Measurements from ENCODE around the gene EPB41L3.
"Not testable (repeated sequence)": the region's sequence is repeated elsewhere in the genome, so short reads cannot be mapped to it uniquely, and the experiment has no call there.

The EPB41L3 gene

GRCh38 chr18:5530629-5531178, 13.1 kb downstream of the EPB41L3 start:
- no peak for DNase-seq

DNA sequence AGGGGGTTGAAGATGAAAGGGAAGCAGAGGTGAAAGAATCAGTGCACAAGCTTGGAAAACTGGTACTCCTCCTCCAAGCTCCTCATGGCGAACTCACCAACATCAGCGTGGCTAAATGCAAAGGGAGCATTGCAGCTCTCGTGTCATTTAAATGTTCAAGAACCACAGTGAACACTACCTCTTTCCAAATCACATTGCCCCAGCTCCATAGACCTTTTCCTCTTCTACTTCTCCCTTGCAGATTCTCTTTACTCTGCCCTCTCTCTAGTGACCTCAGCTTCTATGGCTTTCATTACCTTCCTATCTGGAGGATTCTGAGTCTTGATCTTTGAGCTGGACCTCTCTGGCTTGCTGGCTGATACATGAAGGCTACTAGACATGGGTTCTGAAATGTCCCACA, 14.3 kb downstream of the EPB41L3 start:
- DNase-seq = no peak

DNA sequence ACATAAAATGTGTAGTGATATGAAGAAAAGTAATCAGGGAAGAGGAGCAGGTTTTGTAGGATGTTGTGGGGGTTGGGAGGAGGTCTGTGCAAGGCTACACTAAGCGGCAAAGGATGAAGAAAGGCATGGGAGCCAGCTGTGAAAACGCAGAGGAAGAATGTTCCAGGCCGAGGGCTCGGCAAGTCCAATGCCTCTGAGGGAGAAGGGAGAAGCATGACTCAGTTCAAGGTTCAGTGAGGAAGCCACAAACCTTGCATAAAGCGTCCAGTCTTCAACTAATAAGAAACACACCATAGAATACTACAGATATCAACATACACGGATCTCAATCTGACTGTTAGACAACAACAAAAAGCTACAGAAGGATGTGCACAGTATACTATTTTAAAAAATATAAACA, 16.2 kb downstream of the EPB41L3 start:
- DNase-seq = no peak

- DNase-seq = no peak
Measured at GRCh38 chr18:5524660-5525059, 19.1 kb downstream of the EPB41L3 start.

DNA sequence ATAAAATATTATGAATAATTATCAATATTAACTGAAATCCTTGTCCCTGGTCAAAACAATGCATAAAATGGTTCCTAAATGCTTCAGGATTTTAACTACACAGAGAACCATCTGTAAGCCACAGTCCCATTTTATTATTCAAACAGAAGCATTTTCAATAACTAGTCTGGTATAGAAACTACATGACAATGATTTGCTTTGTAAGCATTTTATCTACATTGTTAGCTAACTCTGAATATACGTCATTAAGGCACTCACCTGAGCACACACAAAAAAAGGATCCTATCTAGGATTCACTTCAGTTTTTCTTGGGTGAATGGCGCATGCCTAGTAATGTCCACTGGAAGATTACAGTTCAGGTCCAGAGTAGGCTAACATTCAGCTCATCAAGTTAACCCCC, 22.8 kb downstream of the EPB41L3 start:
- no peak for DNase-seq

DNA sequence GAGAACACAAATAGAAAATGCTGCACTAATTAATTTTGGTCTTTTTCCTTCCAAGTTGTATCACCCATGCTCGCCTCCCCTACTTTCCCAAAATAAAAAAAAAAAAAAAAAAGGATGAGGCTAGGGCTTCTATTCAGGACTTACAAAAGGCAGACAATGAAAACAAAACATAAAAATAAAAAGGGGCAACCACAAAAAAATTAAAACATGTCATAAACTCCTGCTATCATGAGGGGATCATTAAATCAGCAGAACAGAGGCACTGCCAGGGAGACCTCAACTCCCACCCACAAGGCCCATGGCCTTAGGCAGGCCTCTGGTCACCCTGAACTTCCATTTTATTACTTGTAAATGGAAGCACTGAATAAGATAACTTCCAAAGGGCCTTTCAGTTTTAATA, 23.3 kb downstream of the EPB41L3 start:
- no peak for DNase-seq

DNA sequence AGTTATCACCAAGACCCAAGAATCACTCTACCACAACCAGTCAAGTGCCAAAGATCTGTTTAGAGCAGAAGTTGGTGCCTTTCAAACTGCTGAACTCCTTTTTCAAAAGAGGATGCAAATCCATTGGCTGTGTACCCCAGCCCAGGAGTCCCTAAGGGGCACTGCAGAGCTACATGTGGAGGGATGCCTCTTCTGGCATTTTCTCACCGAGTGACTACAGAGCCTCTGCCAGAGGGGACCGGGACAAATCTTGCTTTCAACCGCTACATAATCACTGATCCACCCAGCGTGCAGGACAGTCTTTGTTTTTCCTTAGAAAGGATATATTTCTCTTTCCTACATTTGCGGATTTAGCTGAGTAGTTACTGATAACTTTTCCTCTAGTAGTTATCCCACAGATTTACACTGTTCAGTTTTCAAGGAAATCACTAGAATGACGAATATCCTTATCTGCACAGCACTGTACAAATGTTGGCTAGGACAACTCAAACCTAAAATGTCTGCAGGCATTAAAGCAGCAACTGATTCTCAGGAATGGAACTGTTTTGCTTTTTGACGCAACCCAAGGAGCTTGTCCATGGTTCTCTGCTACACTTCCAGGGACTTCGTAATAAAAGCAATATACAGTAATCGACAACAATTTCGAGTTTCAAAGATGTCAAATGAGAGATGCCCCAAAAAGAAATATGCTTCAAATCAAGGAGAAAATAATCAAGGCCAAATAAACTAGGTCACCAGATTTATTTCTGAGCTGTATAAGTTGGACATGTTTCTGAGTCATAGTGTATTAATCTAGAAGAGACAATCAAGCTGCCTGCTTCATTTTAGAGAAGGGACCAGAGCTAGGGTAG, 24.1 kb downstream of the EPB41L3 start:
- no peak for DNase-seq

- DNase-seq = no peak
Measured at GRCh38 chr18:5518899-5519371, 24.9 kb downstream of the EPB41L3 start.

GRCh38 chr18:5518179-5518770, 25.5 kb downstream of the EPB41L3 start:
- DNase-seq = no peak

- DNase-seq = no peak
Measured at GRCh38 chr18:5516841-5517240, 27.0 kb downstream of the EPB41L3 start.

DNA sequence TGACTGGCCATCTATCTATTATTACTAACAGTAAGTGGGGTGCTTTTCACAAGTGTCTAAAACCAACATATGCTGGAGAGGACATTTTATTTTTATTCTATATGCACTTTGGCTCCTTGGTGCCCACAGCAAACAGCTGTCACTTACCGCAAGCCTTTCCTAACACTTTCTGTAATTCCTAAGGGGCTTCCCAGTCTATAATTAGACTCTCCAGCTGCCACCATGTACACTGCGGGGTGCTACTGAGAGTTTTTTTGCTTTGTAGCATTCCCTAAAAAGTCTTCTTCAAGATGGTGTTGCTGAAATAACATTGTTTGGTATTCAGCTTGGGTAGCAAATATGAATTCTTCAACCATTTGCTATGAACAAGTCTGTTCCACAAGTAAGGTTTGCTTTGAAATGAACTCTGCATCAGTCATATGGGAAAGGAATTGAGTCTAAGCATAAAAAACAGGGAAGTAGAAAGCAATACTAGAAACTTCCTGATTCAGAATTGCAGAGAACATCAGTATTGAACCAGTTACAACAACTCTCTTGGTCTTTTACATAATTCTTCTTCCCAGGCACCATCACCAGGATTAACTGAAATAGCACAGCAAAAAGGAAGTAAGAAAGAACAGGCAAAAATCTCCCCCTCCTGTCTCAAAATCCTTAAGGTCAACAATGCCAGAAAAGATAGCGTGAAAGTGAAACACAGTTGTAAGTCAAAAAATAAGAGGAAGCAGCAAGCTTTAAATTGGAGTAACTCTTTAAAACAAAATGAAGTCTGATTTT, 28.6 kb downstream of the EPB41L3 start:
- no peak for DNase-seq

GRCh38 chr18:5513947-5514346, 29.9 kb downstream of the EPB41L3 start:
- DNase-seq = no peak

DNA sequence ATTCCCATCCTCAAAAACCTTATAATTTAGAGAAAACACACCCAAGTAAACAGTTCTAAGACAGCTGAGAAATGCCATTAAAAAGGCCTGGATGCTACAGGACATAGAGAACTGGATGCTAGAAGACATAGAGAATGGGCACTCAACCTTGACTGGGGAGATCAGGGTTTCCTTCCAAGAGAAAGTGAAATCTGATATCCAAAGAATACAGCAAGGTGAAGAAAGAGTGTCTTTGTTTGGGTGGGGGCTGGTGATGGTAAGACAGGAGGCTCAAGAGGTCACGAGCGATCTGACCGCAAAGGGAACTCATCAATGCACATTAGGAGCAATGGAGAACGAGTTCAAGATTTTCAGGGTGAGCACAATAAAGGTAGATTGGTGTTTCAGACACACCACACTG, 31.6 kb downstream of the EPB41L3 start:
- DNase-seq = no peak

- not testable (repeated sequence) for DNase-seq
Measured at GRCh38 chr18:5511541-5511940, 32.3 kb downstream of the EPB41L3 start.

GRCh38 chr18:5510135-5510846, 33.5 kb downstream of the EPB41L3 start:
- no peak for DNase-seq

GRCh38 chr18:5508821-5509220, 35.0 kb downstream of the EPB41L3 start:
- DNase-seq = no peak

DNA sequence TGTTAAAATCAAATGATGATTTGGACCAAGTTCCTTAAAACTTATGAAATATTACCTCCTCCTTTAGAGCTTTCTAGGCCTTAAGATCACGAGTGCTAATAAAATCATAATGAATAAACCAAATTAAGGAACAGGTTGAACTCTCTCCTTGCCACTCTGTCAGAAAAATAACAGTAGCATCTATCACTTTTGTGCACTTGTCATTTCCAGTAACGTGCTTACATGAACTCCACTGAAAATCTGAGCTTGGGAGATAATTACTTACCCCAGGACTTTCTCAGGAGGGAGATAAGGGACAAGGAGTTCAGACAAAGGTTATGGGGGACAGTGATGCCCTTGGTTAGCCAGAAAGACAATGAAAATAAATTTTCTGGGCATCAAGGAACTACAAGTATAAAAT, 36.0 kb downstream of the EPB41L3 start:
- no peak for DNase-seq

GRCh38 chr18:5506174-5506573, 37.6 kb downstream of the EPB41L3 start:
- no peak for DNase-seq

GRCh38 chr18:5503740-5504139, 40.1 kb downstream of the EPB41L3 start:
- no peak for DNase-seq

GRCh38 chr18:5500158-5500939, 43.4 kb downstream of the EPB41L3 start:
- no peak for DNase-seq

DNA sequence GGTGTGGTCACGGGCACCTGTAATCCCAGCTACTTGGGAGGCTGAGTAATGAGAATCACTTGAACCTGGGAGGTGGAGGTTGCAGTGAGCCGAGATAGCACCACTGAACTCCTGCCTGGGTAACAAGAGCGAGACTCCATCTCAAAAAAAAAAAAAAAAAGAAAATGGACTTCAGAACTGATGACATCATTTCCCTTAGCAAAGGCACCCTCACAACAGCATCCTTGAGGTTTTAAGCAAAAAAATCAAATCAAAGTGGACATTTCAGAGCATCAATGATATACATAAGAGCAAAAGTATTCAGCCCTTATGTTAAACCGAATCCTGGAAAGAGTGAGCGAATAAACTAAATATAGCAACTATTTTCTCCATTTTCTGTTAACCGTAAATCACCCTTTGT, 45.3 kb downstream of the EPB41L3 start:
- DNase-seq = no peak

GRCh38 chr18:5496305-5496704, 47.5 kb downstream of the EPB41L3 start:
- DNase-seq = no peak
